Smooth muscle cell of the umbilical artery (primary cell): ENCODE results near the gene ELL3. TPM values are rescaled to one million over a fixed set of nuclear protein-coding genes. Genes with fewer than 3 reads are reported as not detected.

Experiments
- total RNA-seq: library from RNA; depleted of rRNA; stranded (reverse); fragments of >200 nt; gene quantifications from 2 replicates; pipeline ENCODE4 v1.2.3, GENCODE V29; 2014

Gene ELL3, protein sequence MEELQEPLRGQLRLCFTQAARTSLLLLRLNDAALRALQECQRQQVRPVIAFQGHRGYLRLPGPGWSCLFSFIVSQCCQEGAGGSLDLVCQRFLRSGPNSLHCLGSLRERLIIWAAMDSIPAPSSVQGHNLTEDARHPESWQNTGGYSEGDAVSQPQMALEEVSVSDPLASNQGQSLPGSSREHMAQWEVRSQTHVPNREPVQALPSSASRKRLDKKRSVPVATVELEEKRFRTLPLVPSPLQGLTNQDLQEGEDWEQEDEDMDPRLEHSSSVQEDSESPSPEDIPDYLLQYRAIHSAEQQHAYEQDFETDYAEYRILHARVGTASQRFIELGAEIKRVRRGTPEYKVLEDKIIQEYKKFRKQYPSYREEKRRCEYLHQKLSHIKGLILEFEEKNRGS
- 1.7 and 2.7 TPM in 2 replicates for total RNA-seq

DNA sequence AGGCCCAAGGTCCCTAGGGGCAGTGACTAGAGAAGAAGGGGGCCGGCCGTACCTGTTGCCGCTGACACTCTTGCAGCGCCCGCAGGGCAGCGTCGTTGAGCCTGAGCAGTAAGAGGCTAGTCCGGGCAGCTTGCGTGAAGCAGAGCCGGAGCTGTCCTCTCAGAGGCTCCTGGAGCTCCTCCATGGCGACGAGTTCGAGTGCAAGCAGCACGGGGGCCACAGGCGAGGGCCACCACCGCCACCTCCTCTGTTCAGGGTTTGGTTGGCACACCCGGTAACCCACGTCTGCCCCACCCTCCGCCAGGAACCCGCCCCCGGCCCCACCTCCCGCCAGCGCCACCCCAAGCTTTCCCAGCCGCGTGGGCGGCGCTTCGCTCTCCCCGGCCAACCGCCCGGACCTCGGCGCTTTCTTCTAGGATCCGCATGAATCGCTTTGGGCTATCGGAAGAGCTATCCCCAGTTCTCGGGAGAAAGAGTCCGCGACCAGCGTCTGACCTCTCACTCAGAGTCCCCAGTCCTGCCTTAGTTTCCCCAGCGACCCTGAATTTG lies at the start of gene ELL3:
Gene ELL3, minus strand, starts transcription at position 249 of the 549 bp plus-strand sequence. Its CDS starts 65 bp downstream, at position 184.

DNA sequence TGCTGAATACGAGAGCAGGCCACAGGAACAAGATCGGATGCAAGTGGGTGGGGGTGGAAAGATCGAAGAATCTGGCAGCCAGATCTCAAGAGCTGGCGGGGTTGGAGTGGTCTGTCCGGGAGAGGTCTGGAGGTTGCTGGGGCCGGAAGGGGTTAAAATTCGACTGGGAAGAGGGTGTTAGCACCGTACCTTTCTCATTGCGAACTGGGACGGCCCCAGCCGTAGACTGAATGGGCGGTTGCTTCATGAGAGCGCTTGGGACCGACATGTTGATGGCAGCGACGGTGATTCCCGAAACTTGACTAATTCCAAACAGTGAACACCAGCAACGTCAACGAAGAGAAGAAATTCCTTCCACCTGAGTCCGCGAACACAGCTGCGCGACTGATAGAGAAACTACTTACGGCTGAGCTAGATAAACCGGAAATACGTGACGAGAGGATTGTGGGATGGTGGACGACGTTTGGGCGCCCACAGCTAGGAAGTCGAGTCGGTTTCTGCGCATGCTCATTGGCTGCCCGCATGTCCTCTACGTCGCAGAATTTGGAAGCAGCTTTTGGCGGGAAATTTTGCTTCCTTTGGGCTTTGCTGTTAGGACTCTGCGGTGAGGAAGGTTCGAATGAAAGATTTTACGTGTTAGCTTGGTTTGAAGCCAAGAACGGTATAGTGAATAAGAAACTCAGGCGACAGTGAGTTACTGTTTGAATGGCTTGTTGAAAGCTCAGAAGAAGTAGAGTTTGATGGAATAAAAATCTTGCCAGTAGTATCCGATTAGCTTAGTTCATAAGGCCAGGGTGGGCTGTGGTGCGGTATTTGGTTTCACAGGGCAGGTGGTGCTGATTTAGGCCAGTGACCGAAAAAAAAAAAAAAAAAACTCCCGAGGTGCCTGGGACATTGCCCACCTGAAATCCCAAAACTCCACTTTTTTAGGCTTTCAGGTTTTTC lies 47.8 kb upstream of the ELL3 start, which contains the start of gene MFAP1:
Gene MFAP1, minus strand, starts transcription at position 389 of the 945 bp plus-strand sequence. Its CDS starts 121 bp downstream, at position 268.

GRCh38 chr15:43800286-43801141 lies 23.7 kb upstream of the ELL3 start, which contains the start of gene HYPK:
TSS of gene HYPK (plus strand) at chr15:43800599. CDS start at chr15:43800623, 24 bp downstream.

GRCh38 chr15:43799945-43800285 lies 23.1 kb upstream of the ELL3 start, which contains the start of gene SERINC4:
TSS of gene SERINC4 (minus strand) at chr15:43800220. CDS start at chr15:43799986, 234 bp downstream.

GRCh38 chr15:43791993-43792760 lies 15.4 kb upstream of the ELL3 start, which contains the start of gene SERF2:
TSS of gene SERF2 (plus strand) at chr15:43792320. CDS start at chr15:43792377, 57 bp downstream.

GRCh38 chr15:43746245-43746902 lies 30.4 kb downstream of the ELL3 start, which contains the start of gene PDIA3:
TSS of gene PDIA3 (plus strand) at chr15:43746438. CDS start at chr15:43746540, 102 bp downstream.

Other genes with a start within 250 kb of the ELL3 start
- 20.8 and 81.9 TPM in 2 replicates for gene PPIP5K1, start 186.8 kb downstream of the ELL3 start, total RNA-seq
- not detected in 2 replicates for gene CKMT1B, start 182.9 kb downstream of the ELL3 start, total RNA-seq
- 0.09 and 0.30 TPM in 2 replicates for gene STRC, start 158.2 kb downstream of the ELL3 start, total RNA-seq
- gene CATSPER2, start 128.1 kb downstream of the ELL3 start, total RNA-seq: 0.89 and 9.6 TPM in 2 replicates
- not detected in 2 replicates for gene CKMT1A, start 83.1 kb downstream of the ELL3 start, total RNA-seq
- 529 and 690 TPM in 2 replicates for gene PDIA3, start 30.5 kb downstream of the ELL3 start, total RNA-seq
- 844 and 1,099 TPM in 2 replicates for gene SERF2, start 15.4 kb upstream of the ELL3 start, total RNA-seq
- not detected in 2 replicates for gene SERINC4, start 23.3 kb upstream of the ELL3 start, total RNA-seq
- 4.8 and 5.8 TPM in 2 replicates for gene HYPK, start 23.6 kb upstream of the ELL3 start, total RNA-seq
- gene MFAP1, start 47.7 kb upstream of the ELL3 start, total RNA-seq: 27.9 and 31.5 TPM in 2 replicates
- gene WDR76, start 50.0 kb upstream of the ELL3 start, total RNA-seq: 3.0 and 11.5 TPM in 2 replicates